OCI-LY7 (cell line): Measurements from ENCODE around the gene KIAA1217. TPM values are rescaled to one million over a fixed set of nuclear protein-coding genes. Genes with fewer than 3 reads are reported as not detected.

ENCODE experiments used
- BruUV-seq: library from RNA; stranded (reverse); fragments of 400-500 nt; replicated peaks from 2 replicates; lab custom pipeline; 2021; lab: Mats Ljungman, UMichigan
- CTCF ChIA-PET: fragments of 300-600 bp; sonication (Branson Sonifier 250); formaldehyde crosslinking; loops from one replicate; lab custom pipeline; 2022; ENCODE audit warnings: antibody characterized with exemption; ENCODE audit not compliant: unreplicated experiment; lab: Charles Lee
- POLR2A ChIA-PET: fragments of 300-600 bp; sonication (Branson Sonifier 250); formaldehyde crosslinking; loops from one replicate; lab custom pipeline; 2022; ENCODE audit warnings: antibody characterized with exemption; lab: Charles Lee
- DNase-seq: peaks from one replicate; pipeline ENCODE4 v3.0.0-alpha.2; 2015; ENCODE audit warnings: low spot score
- H2AFZ ChIP-seq: fragments of 200-600 bp; sonication (generic), shearing (Covaris generic); 2 replicates; pipeline ENCODE4 v1.6.1; 2014; ENCODE audit warnings: mild to moderate bottlenecking, antibody characterized with exemption, low read length, moderate library complexity
- H3K27ac ChIP-seq: fragments of 200-600 bp; sonication (generic); 2 replicates; pipeline ENCODE4 v1.5.1; 2014; ENCODE audit warnings: mixed run types, low read depth, mild to moderate bottlenecking, moderate library complexity, low read length, inconsistent platforms; ENCODE audit not compliant: poor library complexity, severe bottlenecking
- H3K36me3 ChIP-seq: fragments of 200-600 bp; sonication (generic); 2 replicates; pipeline ENCODE4 v1.6.1; 2014; ENCODE audit warnings: mild to moderate bottlenecking, antibody characterized with exemption, low read length, moderate library complexity, mixed read lengths; ENCODE audit not compliant: insufficient read depth
- H3K4me1 ChIP-seq: fragments of 200-600 bp; sonication (generic); 2 replicates; pipeline ENCODE4 v1.5.1; 2014; ENCODE audit warnings: mild to moderate bottlenecking, low read length; ENCODE audit not compliant: insufficient read depth, poor library complexity, severe bottlenecking
- H3K4me2 ChIP-seq: fragments of 200-600 bp; sonication (generic); 2 replicates; pipeline ENCODE4 v1.6.1; 2014; ENCODE audit warnings: mild to moderate bottlenecking, low read length
- H3K4me3 ChIP-seq: fragments of 200-600 bp; sonication (generic); 2 replicates; pipeline ENCODE4 v1.5.1; 2014; ENCODE audit warnings: mild to moderate bottlenecking, low read depth, low read length; ENCODE audit not compliant: poor library complexity, severe bottlenecking
- H3K79me2 ChIP-seq: fragments of 200-600 bp; sonication (generic); 2 replicates; pipeline ENCODE4 v1.6.1; 2016; ENCODE audit warnings: low read depth, mild to moderate bottlenecking, low read length, moderate library complexity, mixed read lengths; ENCODE audit not compliant: insufficient read depth
- H3K9me2 ChIP-seq: fragments of 200-600 bp; sonication (generic); 2 replicates; pipeline ENCODE4 v1.6.1; 2016; ENCODE audit warnings: mild to moderate bottlenecking, low read length, mixed read lengths; ENCODE audit not compliant: insufficient read depth
- H3K9me3 ChIP-seq: fragments of 200-600 bp; sonication (generic); 2 replicates; pipeline ENCODE4 v1.6.1; 2014; ENCODE audit warnings: mild to moderate bottlenecking, mixed run types, low read length, mixed read lengths
- H4K20me1 ChIP-seq: fragments of 200-600 bp; sonication (generic); 2 replicates; pipeline ENCODE4 v1.6.1; 2014; ENCODE audit warnings: mild to moderate bottlenecking, antibody characterized with exemption, low read length, moderate library complexity, mixed read lengths; ENCODE audit not compliant: insufficient read depth
- CTCF ChIP-seq: fragments of 200-600 bp; sonication (generic); conservative IDR thresholded peaks from 2 replicates; pipeline ENCODE4 v1.5.1; 2014; ENCODE audit warnings: mild to moderate bottlenecking, antibody characterized with exemption, low read length, moderate library complexity, mixed read lengths
- EZH2phosphoT487 ChIP-seq: fragments of 200-600 bp; sonication (generic); IDR thresholded peaks from 2 replicates; pipeline ENCODE4 v1.6.1; 2018; ENCODE audit warnings: low read depth, borderline replicate concordance, mild to moderate bottlenecking, mixed run types, antibody characterized with exemption, low read length, moderate library complexity, mixed read lengths
- intact Hi-C: fragments of 100-400 bp; cut with micrococcal nuclease; formaldehyde crosslinking; loops from one replicate; pipeline ENCODE4 v1.10.0; 2022; ENCODE audit not compliant: unreplicated experiment
- total RNA-seq, 2 experiments: library from RNA; depleted of rRNA in 1 of 2; stranded (reverse); fragments of >200 nt in 1 of 2; shearing (Covaris generic) in 1 of 2; gene quantifications; 2 replicates each; pipeline ENCODE4 v1.2.3, GENCODE V29; 2014 to 2022

Gene KIAA1217
- total RNA-seq, 2 experiments from 2014 or later = not detected

GRCh38 chr10:24477915-24478314 is 269.0 kb downstream of the KIAA1217 start:
- POLR2A ChIA-PET = no interaction called here

DNA sequence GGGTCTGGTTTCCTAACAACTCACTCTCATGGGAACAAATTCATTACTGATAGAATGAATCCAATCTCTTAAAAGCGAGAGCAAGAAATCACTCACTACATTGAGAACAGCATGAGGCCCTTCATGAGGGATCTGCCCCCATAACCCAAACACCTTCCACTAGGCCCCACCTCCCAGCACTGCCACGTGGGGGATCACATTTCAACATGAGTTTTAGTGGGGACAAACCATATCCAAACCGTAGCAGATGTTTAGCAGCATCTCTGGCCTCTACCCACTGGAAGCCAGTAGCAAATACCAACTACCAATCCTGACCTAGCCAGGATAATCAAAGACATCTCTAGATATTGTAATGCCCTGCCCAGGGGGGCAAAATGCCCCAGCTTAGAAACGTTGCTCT is 270.9 kb downstream of the KIAA1217 start:
- H3K36me3 ChIP-seq = no peaks in the 10 kb centered on the region
- H3K27ac ChIP-seq = no peak overlapping the region
- H3K4me3 ChIP-seq = no peak overlapping the region
- POLR2A ChIA-PET = no interaction called here
- no peak overlapping the region for H2AFZ ChIP-seq
- DNase-seq = no peak
- no peaks in the 10 kb centered on the region for H4K20me1 ChIP-seq
- CTCF ChIA-PET = no interaction called here
- no TSS peak for BruUV-seq
- H3K79me2 ChIP-seq = no peaks in the 10 kb centered on the region
- H3K9me3 ChIP-seq = no peaks in the 10 kb centered on the region
- H3K4me1 ChIP-seq = no peaks in the 10 kb centered on the region
- no peaks in the 10 kb centered on the region for H3K9me2 ChIP-seq
- no peak overlapping the region for H3K4me2 ChIP-seq
- intact Hi-C loops = no loop called here
- no peak for TF ChIP-seq EZH2phosphoT487
- TF ChIP-seq CTCF = no peak

More at GRCh38 chr10:24477915-24478314, 269.0 kb downstream of the KIAA1217 start:
- no peak for TF ChIP-seq EZH2phosphoT487
- TF ChIP-seq CTCF = no peak
- Histone ChIP-seq H3K79me2 (no peaks in the 10 kb centered on the region), H3K4me1 (no peaks in the 10 kb centered on the region), H3K4me2 (no peak overlapping the region), H3K4me3 (no peak overlapping the region), H3K9me3 (no peaks in the 10 kb centered on the region), H3K27ac (no peak overlapping the region), H2AFZ (no peak overlapping the region), H3K36me3 (no peaks in the 10 kb centered on the region), H4K20me1 (no peaks in the 10 kb centered on the region), H3K9me2 (no peaks in the 10 kb centered on the region)
- BruUV-seq = no TSS peak
- CTCF ChIA-PET = no interaction called here
- DNase-seq = no peak
- intact Hi-C loops = no loop called here

GRCh38 chr10:24480447-24480846 is 271.5 kb downstream of the KIAA1217 start:
- no peak overlapping the region for H3K27ac ChIP-seq
- H3K36me3 ChIP-seq = no peaks in the 10 kb centered on the region
- no peak for TF ChIP-seq EZH2phosphoT487
- no peak for TF ChIP-seq CTCF
- H3K79me2 ChIP-seq = no peaks in the 10 kb centered on the region
- no peaks in the 10 kb centered on the region for H3K4me1 ChIP-seq
- H3K9me3 ChIP-seq = no peaks in the 10 kb centered on the region
- no peaks in the 10 kb centered on the region for H4K20me1 ChIP-seq
- ChIA-PET POLR2A (interaction anchor here (1.1 kb wide), 1 partner anchor 11 kb away, joined by 3 read pairs; no protein-coding TSS in a partner anchor), CTCF (no interaction called here)
- no TSS peak for BruUV-seq
- intact Hi-C loops = no loop called here
- no peak for DNase-seq
- no peak overlapping the region for H3K4me2 ChIP-seq
- no peaks in the 10 kb centered on the region for H3K9me2 ChIP-seq
- no peak overlapping the region for H3K4me3 ChIP-seq
- no peak overlapping the region for H2AFZ ChIP-seq
